COLO829 (cell line): Measurements from ENCODE around the gene SAMM50.

ENCODE experiments used
- DNase-seq: peaks from one replicate; pipeline ENCODE4 v3.0.0; 2012; ENCODE audit warnings: low spot score

Gene SAMM50

DNA sequence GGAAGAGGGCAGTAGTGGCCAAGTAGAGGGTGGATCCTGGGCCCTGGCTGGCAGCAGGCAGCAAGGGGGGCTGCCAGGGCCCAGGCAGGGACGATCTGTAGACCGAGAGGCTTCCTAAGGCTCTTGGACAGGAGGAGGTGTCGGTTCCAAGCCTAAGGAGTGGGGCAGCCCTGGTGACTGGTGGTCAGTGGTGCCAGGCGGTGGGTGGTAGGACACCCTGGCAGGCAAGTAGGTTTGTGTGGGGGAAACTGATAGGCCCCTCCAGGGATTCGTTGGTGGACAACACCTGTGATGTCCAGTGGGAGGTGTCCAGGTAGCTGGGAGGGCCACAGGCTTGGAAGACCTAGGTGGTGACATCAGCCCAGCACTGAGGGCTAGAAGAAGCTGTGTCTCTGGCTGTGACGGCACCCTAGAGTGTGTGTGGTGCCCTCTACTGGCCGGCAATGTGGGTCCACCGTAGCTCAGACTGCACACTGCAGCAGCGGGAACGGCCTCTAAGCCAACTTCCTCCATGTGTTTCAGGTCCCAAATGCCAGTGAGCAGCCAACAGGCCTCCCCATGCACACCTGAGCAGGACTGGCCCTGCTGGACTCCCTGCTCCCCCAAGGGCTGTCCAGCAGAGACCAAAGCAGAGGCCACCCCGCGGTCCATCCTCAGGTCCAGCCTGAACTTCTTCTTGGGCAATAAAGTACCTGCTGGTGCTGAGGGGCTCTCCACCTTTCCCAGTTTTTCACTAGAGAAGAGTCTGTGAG lies 9.4 kb upstream of the SAMM50 start:
- peak; percentile 80 for DNase-seq

DNA sequence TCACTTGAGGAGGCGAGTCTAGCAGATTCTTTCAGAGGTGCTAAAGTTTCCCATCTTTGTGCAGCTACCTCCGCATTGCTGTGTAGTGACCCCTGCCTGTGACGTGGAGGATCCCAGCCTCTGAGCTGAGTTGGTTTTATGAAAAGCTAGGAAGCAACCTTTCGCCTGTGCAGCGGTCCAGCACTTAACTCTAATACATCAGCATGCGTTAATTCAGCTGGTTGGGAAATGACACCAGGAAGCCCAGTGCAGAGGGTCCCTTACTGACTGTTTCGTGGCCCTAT lies 8.9 kb upstream of the SAMM50 start:
- peak; percentile 24 for DNase-seq

- DNase-seq, result no peak
Observed at GRCh38 chr22:43948836-43949406, 6.3 kb upstream of the SAMM50 start.

- no peak for DNase-seq
Observed at GRCh38 chr22:43951391-43951790, 3.9 kb upstream of the SAMM50 start.

DNA sequence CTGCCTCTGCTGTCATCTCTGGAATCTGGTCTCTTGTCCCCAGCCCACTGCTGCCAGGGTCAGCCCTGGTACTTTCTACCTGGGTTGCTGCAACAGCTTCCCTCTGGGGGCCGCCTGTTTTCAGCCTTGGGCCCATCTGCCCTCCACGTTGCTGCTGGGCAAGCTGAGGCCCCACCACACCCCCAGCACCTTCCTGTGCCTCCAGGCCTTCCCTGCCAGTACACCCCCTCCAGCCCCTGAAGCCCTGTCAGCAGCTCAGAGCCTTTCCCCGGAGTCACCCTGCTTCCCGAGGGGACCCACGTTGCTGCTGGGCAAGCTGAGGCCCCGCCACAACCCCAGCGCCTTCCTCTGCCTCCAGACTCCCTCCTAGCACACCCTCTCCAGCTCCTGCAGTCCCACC lies 3.3 kb upstream of the SAMM50 start:
- no peak for DNase-seq

DNA sequence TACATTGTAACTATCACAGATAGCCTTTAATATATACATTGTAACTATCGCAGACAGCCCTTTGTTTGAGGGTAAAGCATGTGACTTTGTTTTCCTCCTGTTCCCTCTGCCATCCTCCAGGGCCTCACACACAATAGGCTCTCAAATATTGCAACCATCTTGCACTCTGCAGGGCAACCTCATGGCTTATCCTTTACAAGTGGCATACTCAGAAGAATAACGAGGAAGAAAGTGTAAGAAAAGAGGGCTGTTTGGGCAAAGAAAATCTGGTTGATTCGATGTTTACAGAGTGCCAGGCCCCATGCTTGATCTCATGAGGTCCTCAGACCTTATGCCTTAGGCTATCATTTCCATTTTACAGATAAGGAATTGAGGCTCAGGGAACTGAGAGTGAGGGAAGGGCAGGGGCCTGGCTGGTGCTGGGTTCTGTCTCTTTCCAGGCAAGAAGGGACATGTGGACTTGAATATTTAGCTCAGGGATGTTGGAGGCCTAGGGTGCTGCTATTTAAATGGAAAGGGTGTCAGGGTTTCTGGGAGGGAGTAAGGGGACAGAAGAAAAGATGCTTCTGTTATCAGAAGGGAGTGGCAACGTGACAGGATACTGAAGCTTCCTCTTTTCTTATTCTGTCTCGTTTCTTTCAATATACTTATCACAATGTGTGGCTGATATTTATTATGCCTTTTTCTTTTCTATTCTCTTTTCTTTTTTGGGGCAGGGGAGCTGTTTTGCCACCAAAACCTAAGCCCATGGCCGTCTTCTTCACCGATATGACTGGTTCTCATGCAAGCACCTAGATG lies 1.1 kb upstream of the SAMM50 start:
- no peak for DNase-seq

GRCh38 chr22:43955883-43956782 lies 891 bp downstream of the SAMM50 start:
- no peak for DNase-seq

GRCh38 chr22:43956805-43957463 lies 1.7 kb downstream of the SAMM50 start:
- DNase-seq, result no peak

GRCh38 chr22:43957871-43958270 lies 2.6 kb downstream of the SAMM50 start:
- DNase-seq, result no peak

DNA sequence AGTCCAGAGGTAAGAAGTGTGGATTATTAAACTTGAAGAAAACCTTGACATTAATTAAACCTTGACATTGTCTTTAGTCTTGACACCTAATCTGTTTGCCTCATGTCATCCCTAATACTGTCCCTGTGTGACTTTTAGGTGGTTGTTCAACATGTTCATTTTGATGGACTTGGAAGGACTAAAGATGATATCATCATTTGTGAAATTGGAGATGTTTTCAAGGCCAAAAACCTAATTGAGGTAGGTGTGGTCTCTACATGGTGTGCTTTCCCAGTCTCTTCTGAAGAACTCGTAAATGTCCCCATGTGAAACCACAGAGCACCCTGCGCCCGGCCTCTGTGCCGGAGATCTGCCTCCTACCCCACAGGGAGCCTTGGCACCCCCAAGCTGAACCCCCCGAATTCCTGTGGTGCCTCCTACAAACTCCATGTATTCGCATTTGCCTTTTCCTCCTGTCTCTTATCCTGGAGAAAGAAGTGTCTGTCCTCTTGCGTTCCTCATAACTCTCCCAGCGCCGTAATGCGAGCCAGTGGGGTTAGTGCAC lies 9.1 kb downstream of the SAMM50 start:
- no peak for DNase-seq

DNA sequence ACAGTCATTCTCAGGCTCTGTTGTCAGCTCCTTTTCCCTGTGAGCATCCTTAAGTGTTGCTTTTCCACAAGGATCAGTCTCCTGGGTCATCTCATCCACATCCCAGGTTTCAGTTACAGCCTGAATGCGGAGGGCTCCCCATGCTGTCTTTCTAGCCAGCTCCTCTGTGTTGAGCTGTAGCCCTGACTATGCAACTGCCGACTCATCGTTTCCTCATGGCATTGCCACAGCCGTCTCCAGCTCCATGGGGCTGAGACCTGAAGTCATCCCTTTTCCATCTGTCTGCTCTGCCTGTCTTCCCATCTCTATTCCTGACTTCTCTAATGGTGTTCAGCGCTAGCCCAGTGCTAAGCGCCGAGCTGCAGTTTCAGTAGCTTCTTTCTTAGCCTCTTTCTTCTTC lies 11.8 kb downstream of the SAMM50 start:
- no peak for DNase-seq

- DNase-seq, result no peak
Observed at GRCh38 chr22:43968614-43969013, 13.4 kb downstream of the SAMM50 start.

DNA sequence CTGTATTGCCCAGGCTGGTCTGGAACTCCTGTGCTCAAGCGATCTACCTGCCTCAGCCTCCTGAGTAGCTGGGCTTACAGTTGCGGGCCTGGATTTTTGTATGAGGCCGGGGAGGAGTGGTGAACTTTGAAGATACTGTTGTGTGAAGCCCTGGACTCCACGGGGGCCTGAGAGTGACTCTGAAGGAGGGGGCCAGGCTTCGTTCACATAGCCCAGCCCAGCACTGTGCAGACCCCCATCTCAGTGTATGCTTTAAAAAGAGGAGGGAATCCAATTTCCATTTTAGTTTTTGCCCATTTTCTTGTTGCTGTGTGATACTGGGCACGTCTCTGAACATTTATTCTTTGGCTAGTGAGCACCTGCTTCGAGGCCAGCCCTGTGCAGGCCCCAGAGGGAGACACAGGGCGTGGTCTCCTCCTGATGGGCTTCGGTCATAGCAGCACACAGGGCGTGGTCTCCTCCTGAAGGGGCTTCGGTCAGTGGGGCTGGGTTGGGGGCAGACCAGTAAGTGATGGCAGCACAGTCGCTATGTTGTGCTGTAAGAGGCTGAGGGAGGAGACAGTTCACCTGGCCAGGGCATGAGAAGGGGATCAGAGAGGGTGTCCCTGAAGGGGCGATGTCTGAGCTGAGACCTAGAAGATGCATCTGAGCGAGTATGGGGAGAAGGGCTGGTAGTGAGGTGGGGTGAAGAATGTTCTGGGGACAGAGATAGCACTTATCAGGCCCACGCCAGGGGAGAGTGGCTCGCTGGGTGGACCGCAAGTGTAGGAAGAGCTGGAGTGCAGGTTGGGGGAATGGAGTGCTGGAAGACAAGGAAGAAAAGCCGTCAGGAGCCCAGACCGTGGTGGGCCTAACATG lies 14.0 kb downstream of the SAMM50 start:
- no peak for DNase-seq

GRCh38 chr22:43969989-43970755 lies 14.9 kb downstream of the SAMM50 start:
- no peak for DNase-seq

GRCh38 chr22:43971112-43971511 lies 15.9 kb downstream of the SAMM50 start:
- no peak for DNase-seq

- no peak for DNase-seq
Observed at GRCh38 chr22:43972931-43973462, 17.8 kb downstream of the SAMM50 start.

- DNase-seq, result no peak
Observed at GRCh38 chr22:43974028-43974545, 18.8 kb downstream of the SAMM50 start.

DNA sequence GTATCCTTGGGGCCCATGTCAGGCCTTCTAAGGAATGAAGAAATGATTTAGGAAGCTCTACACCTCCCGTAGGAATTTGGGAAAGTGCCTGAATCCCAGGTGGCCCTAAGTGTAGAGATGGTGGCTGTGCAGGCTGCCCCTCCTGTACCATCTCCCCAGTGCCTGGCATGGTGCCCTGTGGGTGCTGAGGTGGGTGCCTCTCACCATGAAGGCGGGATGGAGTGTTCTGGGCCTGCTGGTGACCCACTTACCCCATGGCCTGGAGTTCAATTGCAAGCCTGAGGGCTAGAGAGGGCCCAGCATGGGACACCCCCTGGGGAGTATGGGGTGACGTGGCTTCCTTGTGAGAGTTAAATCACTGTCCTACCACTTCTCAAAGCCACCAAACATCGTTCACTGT lies 19.8 kb downstream of the SAMM50 start:
- no peak for DNase-seq
